GM03348 (cell line): ENCODE data around the gene VPS54.
"Not testable (repeated sequence)": the region's sequence is repeated elsewhere in the genome, so short reads cannot be mapped to it uniquely, and the experiment has no call there.

Experiments
- DNase-seq: peaks from one replicate; pipeline ENCODE4 v3.0.0; 2012; ENCODE audit warnings: low spot score

The VPS54 gene

DNA sequence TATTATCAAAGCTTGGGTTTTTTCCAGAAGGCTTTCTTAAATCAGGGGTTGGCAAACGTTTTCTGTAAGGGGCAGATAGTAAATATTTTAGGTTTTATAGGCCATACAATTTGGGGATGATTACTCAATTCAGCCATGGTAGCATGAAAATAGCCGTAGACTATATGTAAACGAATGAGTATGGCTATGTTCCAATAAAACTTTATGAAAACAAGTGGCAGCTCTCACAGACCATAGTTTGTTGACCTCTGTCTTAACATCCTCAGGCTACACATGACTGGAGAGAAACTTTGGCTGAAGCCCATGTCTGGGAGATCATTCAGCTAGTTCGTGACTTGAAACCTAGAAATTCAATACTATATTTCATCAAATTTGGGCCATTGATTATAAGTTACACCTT is 147.4 kb downstream of the VPS54 start:
- DNase-seq = no peak

DNA sequence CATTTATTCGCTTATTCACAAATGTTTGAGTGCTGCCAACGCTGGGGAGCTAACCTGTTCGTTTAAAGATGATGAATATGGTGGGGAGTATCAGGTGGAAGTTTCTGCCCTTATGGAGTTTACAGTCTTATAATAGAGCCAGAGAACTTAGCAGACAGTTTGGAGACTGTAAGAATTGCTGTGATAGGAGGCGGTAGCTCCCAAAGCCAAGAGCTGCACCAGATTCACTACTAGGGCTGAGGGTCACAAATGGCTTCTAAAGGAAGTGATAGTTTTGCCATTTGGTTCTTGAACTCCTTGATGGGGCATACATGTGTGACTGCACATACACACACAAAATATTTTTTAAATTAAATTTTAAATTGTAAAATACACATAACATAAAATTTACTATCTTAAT is 148.5 kb downstream of the VPS54 start:
- DNase-seq = no peak

DNA sequence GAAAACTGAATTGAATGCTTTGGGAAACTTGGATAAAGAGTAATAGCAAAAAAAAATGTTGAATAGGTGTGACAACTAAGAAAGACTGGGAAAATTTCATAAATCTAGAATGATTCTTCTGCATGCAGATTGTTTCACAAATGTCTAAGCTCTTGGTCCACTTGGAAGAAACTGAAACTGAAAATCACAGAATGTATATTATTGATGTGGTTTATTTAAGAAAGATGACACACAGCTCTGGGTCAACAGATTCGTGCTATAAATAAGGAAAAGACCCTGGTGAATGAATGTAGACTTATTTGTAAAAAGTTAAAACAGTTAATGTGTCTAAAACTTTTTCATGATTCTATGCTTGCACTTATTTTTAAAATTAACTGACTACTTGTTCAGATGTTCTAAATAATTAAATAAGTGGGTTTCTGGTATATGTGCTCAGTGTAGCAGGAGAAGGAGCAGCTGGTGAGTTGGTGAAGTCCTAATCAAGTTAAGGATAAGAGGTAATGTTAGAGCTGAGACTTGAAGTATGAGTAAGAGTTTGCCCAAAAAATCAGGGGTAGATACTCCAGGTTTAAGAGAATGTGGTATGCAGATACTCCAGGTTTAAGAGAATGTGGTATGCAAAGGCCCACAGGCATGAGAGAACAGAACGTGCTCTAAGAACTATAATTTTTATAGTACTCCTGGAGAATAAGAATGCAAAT is 153.1 kb downstream of the VPS54 start:
- DNase-seq = no peak

- peak; percentile 67 for DNase-seq
These were observed 153.9 kb downstream of the VPS54 start for GRCh38 chr2:63865159-63865799.

GRCh38 chr2:63863707-63864106 is 155.5 kb downstream of the VPS54 start:
- no peak for DNase-seq

- no peak for DNase-seq
These were observed 156.4 kb downstream of the VPS54 start for GRCh38 chr2:63862806-63863205.

DNA sequence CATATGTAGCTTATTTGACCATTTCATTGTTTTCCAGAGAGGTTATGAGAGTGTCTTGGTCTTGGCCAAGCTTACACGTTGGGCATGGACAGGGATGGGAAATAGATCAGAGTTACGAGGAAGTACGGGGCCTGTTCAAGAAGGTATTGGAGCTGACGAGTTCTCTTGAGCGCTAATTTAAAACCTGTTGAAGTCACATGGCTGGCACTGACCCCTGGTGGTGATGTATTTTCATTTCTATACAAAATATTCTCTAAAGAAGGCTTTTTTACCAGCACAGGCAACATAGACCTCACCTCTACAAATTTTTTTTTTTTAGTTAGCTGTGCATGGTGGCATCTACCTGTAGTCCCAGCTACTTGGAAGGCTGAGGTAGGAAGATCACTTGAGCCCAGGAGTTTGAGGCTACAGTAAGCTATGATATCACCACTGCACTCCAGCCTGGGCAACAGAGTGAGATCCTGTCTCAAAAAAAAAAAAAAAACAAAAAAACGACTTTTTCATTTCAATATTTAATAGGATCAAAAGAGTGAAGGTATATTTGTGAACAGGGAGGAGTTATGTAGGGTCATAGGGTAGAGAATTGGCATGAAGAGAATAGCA is 157.9 kb downstream of the VPS54 start:
- DNase-seq = peak; percentile 50

DNA sequence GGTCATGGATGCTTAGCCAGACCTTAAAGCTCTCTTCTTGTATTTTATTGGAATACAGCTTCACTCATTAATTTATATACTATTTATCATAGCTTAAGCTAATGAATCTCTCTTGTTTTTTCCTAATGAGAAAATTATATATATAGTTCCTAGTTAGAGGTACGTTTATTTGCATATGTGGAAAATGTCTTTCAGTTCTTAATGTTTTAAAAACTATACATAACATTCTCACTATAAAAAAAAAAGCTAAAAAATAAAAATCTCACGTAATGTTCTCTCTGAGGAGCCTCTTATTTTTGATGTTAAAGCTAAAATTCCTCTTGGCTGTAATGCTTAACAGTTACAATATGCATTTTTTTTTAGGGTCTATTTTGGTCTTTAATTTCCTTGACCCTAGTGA is 160.9 kb downstream of the VPS54 start:
- DNase-seq = no peak

GRCh38 chr2:63856303-63856603 is 163.0 kb downstream of the VPS54 start:
- no peak for DNase-seq

- no peak for DNase-seq
These were observed 163.6 kb downstream of the VPS54 start for GRCh38 chr2:63855418-63856302.

DNA sequence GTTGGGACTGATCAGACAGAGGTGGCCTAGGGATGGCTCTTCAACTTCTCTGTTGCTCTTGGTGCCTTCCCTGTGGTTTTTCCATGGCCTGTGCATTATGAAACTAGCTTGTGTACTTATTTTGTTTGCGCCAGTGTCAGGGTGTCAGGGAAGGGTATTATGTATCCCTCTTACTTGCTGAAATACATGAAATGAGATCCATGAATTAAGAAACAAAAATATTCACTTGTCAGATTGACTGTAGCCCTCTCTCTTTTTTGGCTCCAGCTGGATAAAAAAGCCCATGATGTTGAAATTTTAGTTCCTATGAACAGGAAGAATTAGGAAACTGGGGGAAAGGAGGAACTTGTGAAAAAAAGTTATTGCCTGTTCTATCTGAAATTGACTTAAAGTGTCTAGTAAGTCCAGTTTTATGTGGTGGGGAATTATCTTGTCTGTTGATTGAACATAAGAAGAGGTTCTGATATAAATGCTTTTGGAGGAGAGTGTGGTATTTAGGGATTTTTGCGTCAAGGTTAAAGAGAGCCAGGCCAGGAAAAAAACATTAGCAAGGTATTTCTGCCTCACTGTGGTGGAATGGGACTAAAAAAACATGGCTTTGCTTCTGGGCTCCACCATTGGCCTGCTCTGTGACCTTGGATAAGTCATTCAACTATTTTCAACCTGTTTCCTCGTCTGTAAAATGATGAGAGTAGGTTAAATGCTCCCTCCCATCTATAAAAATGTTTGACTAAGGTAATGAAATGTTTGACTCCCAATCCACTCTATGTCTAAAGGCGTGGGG is 165.5 kb downstream of the VPS54 start:
- no peak for DNase-seq

- no peak for DNase-seq
These were observed 167.4 kb downstream of the VPS54 start for GRCh38 chr2:63851691-63852311.

GRCh38 chr2:63850649-63851048 is 168.6 kb downstream of the VPS54 start:
- no peak for DNase-seq

DNA sequence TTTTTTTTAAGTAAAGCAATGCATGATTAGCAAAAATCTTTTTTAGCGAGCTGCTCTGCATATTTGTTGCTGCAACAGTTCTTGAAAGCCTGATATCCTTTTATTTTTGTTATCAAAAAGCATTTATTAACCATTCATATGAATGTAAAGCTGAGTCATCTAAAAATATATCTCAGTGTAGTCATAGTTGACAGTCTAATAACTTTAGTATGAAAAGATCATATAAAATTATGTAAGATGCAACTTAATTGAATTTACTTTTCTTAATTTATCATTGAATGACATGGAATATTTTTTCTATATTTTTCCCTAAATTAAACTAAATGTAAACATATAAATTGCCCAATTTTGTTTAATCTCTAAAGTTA is 169.0 kb downstream of the VPS54 start:
- DNase-seq = no peak

DNA sequence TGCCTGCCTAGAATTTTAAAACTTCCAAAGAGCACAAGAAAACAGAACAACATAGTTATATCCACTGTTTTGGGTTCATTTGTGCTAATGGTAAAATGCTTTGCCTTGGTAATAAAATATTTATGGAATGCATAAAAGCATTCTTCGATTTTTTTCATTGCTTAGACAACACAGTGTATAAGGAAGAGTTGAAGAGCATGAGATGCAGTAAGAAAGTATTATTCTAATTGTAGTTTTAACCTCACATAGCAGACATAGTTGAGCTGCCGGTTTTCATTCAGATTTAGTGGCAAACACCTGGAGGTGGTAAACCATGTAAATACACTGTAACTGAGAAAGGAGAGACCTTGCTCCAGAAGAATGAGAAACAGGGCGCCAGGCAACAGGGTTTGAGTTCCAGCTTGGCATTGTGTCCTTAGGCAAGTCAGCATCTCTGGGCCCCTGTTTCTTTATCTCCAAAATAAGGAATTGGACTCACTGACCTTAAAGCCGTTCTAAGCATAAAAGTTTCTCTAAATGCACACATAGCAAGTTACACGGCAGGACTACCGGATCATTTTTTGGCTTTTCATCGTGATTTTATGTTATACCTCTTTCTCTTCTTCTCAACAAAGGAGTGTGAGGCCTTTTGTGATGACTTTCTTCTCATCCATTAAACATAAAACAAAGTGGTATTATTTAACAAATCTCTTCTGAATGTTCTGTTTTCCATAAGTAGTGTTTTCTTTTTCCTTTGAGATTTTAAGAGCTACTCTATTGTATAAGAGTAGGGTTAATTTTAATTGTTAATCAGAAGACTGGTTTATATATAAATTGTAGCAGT is 169.6 kb downstream of the VPS54 start:
- DNase-seq = peak; percentile 39

DNA sequence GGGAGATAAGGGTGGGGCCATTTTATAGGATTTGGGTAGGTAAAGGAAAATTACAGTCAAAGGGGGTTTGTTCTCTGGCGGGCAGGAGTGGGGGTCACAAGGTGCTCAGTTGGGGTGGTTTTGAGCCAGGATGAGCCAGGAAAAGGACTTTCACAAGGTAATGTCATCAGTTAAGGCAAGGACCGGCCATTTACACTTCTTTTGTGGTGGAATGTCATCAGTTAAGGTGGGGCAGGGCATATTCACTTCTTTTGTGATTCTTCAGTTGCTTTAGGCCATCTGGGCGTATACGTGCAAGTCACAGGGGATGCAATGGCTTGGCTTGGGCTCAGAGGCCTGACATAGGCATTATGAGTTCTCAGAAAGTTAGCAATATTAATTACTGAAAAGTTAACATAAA is 171.7 kb downstream of the VPS54 start:
- not testable (repeated sequence) for DNase-seq

DNA sequence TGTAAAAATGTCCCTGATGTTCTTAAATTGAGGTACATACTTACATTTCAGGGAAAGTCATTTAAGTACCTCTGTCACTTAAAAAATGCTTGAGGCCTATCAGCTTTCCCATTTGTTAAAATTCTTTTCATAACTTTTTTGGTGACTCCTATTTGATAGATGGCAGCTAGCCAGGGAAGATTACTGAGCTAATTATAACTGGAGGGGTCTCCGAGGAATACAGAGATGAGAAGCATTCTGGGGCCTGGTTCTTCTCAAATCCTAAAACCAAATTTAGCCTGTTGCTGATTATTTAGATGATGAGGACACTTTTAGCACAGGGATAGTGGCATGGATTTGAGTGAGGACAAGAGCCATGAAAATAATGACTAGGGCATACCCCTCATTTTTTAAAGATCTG is 172.7 kb downstream of the VPS54 start:
- DNase-seq = no peak

- no peak for DNase-seq
These were observed 173.4 kb downstream of the VPS54 start for GRCh38 chr2:63845866-63846265.

- no peak for DNase-seq
These were observed 174.6 kb downstream of the VPS54 start for GRCh38 chr2:63844616-63845015.

DNA sequence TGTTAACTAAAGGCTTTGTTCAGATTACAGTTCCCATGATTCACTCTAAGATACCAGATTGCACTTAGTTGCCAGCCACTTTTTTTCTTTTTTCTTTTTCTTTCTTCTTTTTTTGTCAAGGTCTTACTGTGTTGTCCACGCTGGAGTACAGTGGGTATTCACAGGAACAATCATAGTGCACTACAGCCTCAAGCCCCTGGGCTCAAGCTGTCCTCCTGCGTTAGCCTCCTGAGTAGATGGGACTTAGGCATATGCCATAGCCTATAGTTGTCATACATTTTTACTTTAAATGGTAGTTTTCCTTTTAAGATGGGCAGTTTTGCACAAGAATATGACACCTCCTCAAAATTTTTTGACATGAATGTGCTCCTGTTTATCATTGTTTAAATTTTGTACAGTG is 175.4 kb downstream of the VPS54 start:
- no peak for DNase-seq

DNA sequence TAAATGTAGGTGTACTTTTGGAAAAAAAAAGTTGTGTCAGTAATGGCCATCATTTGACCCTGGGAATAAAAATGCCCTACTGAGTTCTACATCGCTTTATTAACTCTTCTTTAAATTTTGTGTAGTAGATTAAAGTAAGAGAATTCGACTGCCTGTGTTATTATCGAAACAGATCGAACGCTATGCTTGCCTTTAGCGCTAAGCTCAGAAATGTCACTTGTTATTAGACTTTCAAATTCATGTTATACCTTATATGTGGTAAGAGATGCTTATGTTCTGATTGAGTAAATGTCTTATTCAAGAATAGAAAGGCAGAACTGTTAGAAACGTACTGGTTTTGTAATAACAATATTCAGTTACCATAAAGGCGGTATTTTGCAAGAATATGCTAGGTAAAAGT is 176.1 kb downstream of the VPS54 start:
- DNase-seq = no peak
